Neutrophil (primary cell): ENCODE measurements around the gene CDK6.

Source experiments
- H3K27ac ChIP-seq: fragments of 200-600 bp; sonication (generic); 2 replicates; pipeline ENCODE4 v1.5.1; 2016; ENCODE audit warnings: mild to moderate bottlenecking, moderate library complexity
- H3K27me3 ChIP-seq: fragments of 200-600 bp; sonication (generic); 2 replicates; pipeline ENCODE4 v1.6.0; 2016; ENCODE audit warnings: mild to moderate bottlenecking
- H3K36me3 ChIP-seq: fragments of 200-600 bp; sonication (generic); 2 replicates; pipeline ENCODE4 v1.5.1; 2017
- H3K4me1 ChIP-seq, 2 experiments: fragments of 200-600 bp in 1 of 2; sonication (generic) in 1 of 2; 1 replicate in 1 of 2; 2 replicates in 1 of 2; pipeline versions ENCODE4 v1.5.1 to v1.6.1; 2013 to 2016; ENCODE audit warnings: low read depth in 1 of 2, low read length in 1 of 2, mild to moderate bottlenecking in 1 of 2, moderate library complexity in 1 of 2; ENCODE audit not compliant: control insufficient read depth in 1 of 2, insufficient read depth in 1 of 2
- H3K4me3 ChIP-seq, 2 experiments: fragments of 200-600 bp in 1 of 2; sonication (generic) in 1 of 2; 1 replicate in 1 of 2; 2 replicates in 1 of 2; pipeline ENCODE4 v1.5.1; 2013 to 2016; ENCODE audit warnings: low read depth in 1 of 2, low read length in 1 of 2, mild to moderate bottlenecking in 1 of 2, moderate library complexity in 1 of 2
- H3K9me3 ChIP-seq: fragments of 200-600 bp; sonication (generic); 2 replicates; pipeline ENCODE4 v1.5.1; 2016
- CTCF ChIP-seq: fragments of 200-600 bp; sonication (generic); IDR thresholded peaks from 2 replicates; pipeline ENCODE4 v1.5.1; 2016; ENCODE audit warnings: antibody characterized with exemption

The CDK6 gene

GRCh38 chr7:92667816-92668535, 168.4 kb downstream of the CDK6 start:
- Histone ChIP-seq H3K27ac (no peak overlapping the region), H3K4me1 (no peaks in the 10 kb centered on the region), H3K4me3 (no peak overlapping the region)

GRCh38 chr7:92665926-92666325, 170.4 kb downstream of the CDK6 start:
- Histone ChIP-seq H3K4me3 (no peak overlapping the region), H3K27ac (no peak overlapping the region), H3K27me3 (no peaks in the 10 kb centered on the region), H3K36me3 (no peaks in the 10 kb centered on the region), H3K9me3 (no peaks in the 10 kb centered on the region), H3K4me1 (no peaks in the 10 kb centered on the region)
- TF ChIP-seq CTCF, result no peak

More at GRCh38 chr7:92667816-92668535, 168.4 kb downstream of the CDK6 start:
- no peaks in the 10 kb centered on the region for H3K27me3 ChIP-seq
- H3K36me3 ChIP-seq, result no peaks in the 10 kb centered on the region
- H3K9me3 ChIP-seq, result no peaks in the 10 kb centered on the region
- TF ChIP-seq CTCF, result no peak

- Histone ChIP-seq H3K27me3 (no peaks in the 10 kb centered on the region), H3K36me3 (no peaks in the 10 kb centered on the region), H3K4me3 (no peak overlapping the region), H3K27ac (no peak overlapping the region), H3K9me3 (no peaks in the 10 kb centered on the region), H3K4me1 (no peaks in the 10 kb centered on the region)
- TF ChIP-seq CTCF, result no peak
Observed at GRCh38 chr7:92661651-92662050, 174.7 kb downstream of the CDK6 start.

GRCh38 chr7:92658671-92659070, 177.7 kb downstream of the CDK6 start:
- Histone ChIP-seq H3K27ac (no peak overlapping the region), H3K4me1 (no peaks in the 10 kb centered on the region), H3K27me3 (no peaks in the 10 kb centered on the region), H3K9me3 (no peaks in the 10 kb centered on the region), H3K4me3 (no peak overlapping the region), H3K36me3 (no peaks in the 10 kb centered on the region)
- no peak for TF ChIP-seq CTCF

- Histone ChIP-seq H3K27me3 (no peaks in the 10 kb centered on the region), H3K27ac (no peak overlapping the region), H3K4me1 (no peaks in the 10 kb centered on the region), H3K4me3 (no peak overlapping the region), H3K36me3 (no peaks in the 10 kb centered on the region), H3K9me3 (no peaks in the 10 kb centered on the region)
- no peak for TF ChIP-seq CTCF
Observed at GRCh38 chr7:92657391-92657790, 179.0 kb downstream of the CDK6 start.
